SW 1271 (cell line): ENCODE data around the gene TACC2.

ENCODE experiments used
- DNase-seq, 2 experiments: peaks; one replicate each; lab custom pipeline; 2025; lab: John Stamatoyannopoulos, UW

Gene TACC2

DNA sequence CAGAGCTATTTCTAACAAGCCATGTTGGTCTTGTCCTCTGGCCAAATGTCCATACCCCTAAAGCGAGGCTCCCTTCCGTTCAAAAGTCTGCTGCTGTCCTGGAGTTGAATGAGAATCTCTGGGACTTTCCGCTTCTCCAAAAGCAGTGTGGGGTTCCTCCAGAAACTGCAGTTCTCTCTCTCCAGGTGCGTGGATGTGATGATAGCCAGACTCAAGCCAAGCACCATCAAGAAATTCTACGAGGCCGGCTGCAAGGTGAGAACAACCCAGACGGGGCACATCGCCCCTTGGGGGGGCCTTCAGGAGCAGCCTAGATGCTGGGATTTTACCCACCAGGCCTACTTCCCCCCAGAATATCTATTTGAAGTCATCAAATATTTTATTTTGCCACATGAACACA lies 308.6 kb downstream of the TACC2 start:
- DNase-seq, result no peak

DNA sequence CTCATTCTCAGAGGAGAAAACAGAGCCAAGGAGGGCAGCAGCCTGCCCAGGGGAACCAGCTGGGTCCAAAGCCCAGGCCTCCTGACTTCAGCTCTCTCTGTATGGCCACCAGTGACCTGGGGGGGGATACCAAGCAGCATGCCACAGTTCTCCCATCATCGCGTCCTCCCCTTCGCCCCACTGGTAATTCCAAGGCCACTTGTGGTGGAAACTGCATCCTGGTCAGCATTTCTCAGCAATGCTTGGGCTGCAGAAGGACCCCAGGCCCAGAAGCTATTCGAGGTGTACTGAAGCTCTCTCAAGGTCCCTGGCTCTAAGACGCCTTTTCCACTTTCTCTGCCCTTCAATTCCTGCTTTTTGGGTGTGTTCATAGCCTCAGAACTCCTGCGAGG lies 309.2 kb downstream of the TACC2 start:
- DNase-seq, result no peak

DNA sequence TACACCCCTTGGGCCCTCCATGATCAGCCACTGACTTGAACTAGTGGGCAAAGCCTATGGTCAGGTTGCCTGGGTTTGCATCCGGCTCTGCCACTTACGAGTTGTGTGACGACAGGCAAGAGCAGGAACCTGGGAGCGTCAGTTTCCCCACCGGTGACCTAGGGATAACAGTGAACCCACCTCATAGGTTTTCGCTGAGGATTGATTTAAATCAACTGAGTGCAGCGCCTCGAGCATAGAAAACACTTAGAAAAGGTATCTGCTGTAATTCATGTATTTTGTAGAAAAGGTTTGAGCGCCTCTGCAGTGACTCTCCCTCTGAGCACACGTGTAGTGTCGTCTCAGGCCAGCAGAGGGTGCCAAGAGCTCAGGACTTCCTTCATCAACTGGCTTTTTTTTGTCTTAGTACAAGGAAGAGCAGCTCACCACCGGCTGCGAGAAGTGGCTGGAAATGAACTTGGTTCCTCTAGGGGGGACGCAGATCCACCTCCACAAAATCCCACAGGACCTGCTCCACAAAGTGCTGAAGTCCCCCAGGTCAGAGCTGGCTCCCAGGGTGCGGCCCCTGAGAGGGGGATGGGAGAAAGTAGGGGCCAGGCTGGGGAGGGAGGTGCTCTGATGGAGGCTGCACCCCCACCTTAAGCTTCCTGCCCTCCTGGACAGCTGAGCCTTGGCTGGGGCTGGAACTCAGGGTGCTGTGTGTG lies 309.8 kb downstream of the TACC2 start:
- peak in 1 of 2 experiments; percentile 68 for DNase-seq

DNA sequence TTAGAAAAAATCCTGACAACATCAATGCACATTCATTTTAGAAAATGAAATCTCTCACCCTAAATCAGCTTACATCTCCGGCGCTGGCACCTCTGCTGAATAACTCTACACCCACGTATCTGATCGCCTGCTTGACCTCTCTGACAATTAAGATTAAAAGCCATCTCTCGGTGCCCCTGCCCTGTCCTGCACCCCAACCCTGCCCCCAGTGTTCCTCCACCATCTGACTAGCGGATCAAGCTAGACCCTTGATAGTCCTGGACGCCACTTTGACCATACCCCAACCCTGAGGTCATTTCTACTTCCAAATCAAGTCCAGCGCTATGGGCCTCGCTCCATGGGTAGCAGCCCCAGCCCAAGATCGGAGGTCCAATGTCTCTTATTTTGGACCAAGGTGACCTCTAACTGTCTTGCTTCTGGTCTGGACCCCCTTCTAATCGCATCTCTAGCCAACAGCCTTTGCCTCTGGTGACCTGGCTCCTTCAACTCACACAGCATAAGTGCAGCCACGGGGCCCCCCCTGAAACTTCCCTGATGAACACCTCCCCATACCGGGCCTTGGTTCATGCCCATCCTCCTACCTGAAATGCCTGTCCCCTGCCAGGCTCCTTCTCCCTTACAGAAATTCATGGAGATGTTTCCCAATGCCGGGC lies 310.6 kb downstream of the TACC2 start:
- no peak for DNase-seq

DNA sequence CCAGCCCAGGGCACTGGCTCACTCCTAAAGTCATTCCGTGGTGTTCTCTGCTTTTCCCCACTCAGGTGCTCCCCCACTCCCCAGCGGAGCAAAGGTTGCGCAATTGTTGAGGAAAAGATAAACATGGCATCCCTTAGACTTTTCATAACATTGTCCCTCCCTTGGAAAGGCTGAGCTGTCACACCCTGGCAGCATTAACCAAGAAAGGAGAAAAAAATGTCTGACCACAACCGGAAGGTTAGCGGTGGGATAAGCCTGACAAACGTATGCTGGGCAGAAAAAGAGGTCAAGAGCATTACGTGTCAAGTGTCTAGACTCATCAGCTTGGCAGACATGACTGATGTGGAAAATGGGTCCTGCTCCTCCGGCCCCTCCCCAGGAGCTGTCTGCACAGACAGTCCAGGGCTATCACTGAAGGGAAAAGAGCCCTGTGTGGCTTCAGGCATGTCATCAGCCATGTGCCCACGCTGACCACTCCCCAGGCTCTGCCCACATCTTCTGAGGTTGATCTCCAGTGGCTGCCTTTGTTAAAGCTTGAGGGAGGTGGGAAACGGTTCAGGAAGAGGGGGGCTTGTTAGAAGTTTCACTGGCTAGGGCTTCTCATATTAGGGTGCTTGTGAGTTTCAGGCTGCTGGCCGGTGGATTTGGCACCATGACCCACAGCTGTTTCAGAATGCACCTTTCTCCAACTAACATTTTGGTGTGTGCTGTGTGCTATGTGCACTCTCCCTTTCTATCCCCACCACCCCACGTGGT lies 312.3 kb downstream of the TACC2 start:
- DNase-seq, result no peak

DNA sequence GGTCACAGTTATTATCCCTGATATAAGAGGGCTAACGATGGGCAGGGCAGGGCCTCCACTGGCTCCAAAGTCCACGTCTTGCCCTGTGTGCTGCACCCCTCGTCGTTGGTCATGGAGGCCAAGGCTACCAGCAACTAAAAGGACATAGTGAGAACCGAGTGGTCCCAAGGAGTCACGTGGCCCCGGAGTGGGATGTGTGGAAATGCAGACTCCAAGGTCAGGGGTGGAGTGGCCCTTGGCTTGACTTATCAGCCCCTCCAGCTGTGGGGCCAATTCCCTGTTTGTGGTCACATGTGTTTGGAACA lies 312.8 kb downstream of the TACC2 start:
- no peak for DNase-seq

DNA sequence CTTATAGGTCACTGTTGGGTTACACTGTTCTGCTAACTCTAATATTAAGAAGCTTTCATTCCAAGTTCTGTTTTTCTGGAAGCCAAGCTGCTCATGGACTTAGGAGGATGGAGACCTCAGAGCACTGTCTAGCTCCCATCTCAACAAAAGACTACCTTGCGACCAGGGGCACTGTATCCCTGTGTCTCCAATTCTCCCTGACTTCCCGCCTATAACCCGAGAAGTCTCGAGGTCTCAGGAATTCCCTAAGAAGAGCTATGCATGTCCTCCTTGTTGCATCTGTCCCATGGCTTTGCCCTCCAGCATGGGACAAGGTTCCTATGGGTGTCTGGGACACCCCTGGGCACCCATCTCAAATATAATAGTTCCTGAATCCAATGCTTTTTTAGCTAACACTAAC lies 313.4 kb downstream of the TACC2 start:
- no peak for DNase-seq

DNA sequence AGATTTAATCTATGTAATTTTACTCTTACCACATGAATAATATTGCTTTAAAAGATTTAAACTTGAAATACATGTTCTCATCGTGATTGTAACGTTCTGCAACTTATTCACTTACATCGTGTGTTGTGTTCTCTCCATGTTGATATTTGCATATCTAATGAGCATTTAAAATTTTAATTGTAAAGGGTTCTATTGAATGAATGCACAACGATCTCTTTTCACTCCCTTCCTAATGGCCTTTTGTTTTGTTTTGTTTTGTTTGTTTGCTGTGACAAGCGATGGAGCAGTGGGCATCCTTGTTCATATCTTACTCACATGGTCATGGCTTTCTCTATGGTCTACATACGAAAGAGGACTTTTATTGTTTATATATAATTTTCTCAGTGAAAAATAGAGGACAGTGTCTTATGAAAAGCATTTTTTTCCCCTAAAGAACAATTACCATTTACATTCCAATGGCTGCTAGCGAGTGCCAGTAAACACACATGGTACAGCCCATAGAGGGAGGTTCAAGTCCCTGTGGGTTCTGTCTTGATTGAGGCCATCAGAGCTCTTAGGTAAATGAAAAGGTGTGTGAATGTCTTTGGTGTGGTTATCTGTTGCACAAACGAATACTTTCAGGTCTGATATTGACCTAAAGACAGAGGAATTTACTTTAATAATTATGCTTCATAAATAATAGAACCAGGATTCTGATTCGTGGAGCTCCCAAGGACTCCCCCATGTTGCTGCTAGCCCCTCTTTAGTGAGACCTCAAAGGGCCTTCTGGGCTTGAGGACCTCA lies 314.5 kb downstream of the TACC2 start:
- no peak for DNase-seq
